Large intestine (tissue), 3 donors: Measurements from ENCODE around the gene DAPK2. TPM values are rescaled to one million over a fixed set of nuclear protein-coding genes. Genes with fewer than 3 reads are reported as not detected.

Experiments
- DNase-seq, 2 donors: peaks; one replicate each; pipeline versions ENCODE4 v3.0.0 to v3.0.0-alpha.2; 2013
- H3K27ac ChIP-seq: one replicate; pipeline ENCODE4 v1.5.1; 2013; ENCODE audit warnings: low read length
- H3K27me3 ChIP-seq: 2 replicates; pipeline ENCODE4 v1.6.1; 2013; ENCODE audit warnings: low read length; ENCODE audit not compliant: control insufficient read depth, insufficient read depth
- H3K36me3 ChIP-seq: 2 replicates; pipeline ENCODE4 v1.6.1; 2013; ENCODE audit warnings: low read length; ENCODE audit not compliant: control insufficient read depth, insufficient read depth
- H3K4me1 ChIP-seq: one replicate; pipeline ENCODE4 v1.6.1; 2013; ENCODE audit warnings: low read length; ENCODE audit not compliant: control insufficient read depth, insufficient read depth
- H3K4me3 ChIP-seq: one replicate; pipeline ENCODE4 v1.5.1; 2013; ENCODE audit warnings: low read length
- H3K9me3 ChIP-seq: one replicate; pipeline ENCODE4 v1.6.1; 2013; ENCODE audit warnings: mild to moderate bottlenecking, low read depth, low read length, moderate library complexity; ENCODE audit not compliant: control insufficient read depth
- WGBS: methylation state at CpG from one replicate; pipeline ENCODE4 v1.1.5; 2013; ENCODE audit warnings: low lambda C conversion rate; ENCODE audit not compliant: insufficient coverage; 5-methylcytosine and 5-hydroxymethylcytosine counted together
- polyA plus RNA-seq: library from polyadenylated mRNA; unstranded; fragments of 120-200 nt; gene quantifications from one replicate; pipeline ENCODE4 v1.2.1, GENCODE V29; 2013

Gene DAPK2
- polyA plus RNA-seq, 1 donor = 7.4 TPM

- Histone ChIP-seq H3K4me3 (no peak overlapping the region), H3K36me3 (no peaks in the 10 kb centered on the region), H3K4me1 (peaks cover 27% of the 10 kb centered on the region), H3K27ac (no peak overlapping the region), H3K27me3 (no peaks in the 10 kb centered on the region), H3K9me3 (no peaks in the 10 kb centered on the region)
- DNase-seq = no peak
- WGBS = no CpG with 5 or more reads among the region's 1 CpG
Observed at GRCh38 chr15:64011736-64012135, 34.5 kb downstream of the DAPK2 start.

- no CpG with 5 or more reads among the region's 3 CpGs for WGBS
- no peaks in the 10 kb centered on the region for H3K27me3 ChIP-seq
- DNase-seq = no peak
- H3K36me3 ChIP-seq = no peaks in the 10 kb centered on the region
- no peaks in the 10 kb centered on the region for H3K9me3 ChIP-seq
- peaks cover 27% of the 10 kb centered on the region for H3K4me1 ChIP-seq
- no peak overlapping the region for H3K27ac ChIP-seq
- no peak overlapping the region for H3K4me3 ChIP-seq
Observed at GRCh38 chr15:64010719-64011118, 35.6 kb downstream of the DAPK2 start.

DNA sequence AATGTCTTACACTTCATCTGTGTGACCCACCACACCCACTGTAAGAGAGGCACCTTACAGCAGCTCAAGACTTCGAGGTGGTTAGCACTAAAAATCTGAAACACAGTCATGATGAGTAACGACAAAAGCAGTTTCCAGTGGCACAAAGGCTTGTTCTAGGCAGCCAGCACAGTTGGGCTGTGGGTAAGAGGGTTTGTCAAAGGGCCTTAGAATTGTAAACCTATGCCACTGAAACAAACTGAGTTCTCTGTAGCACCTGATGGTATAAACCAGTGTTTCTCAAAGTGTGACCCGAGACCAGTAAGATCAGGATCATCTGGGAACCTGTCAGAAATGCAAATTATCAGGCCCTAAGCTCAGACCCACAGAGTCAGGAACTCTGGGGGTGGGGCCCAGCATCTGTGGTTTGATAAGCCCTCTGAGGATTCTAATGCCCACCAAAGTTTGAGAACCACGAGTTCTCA, 36.5 kb downstream of the DAPK2 start:
- Histone ChIP-seq H3K4me1 (peaks cover 36% of the 10 kb centered on the region), H3K27ac (no peak overlapping the region), H3K4me3 (no peak overlapping the region), H3K27me3 (no peaks in the 10 kb centered on the region), H3K9me3 (no peaks in the 10 kb centered on the region), H3K36me3 (no peaks in the 10 kb centered on the region)
- no peak for DNase-seq
- no CpG with 5 or more reads among the region's 4 CpGs for WGBS

- DNase-seq = peak in 1 of 2 donors; percentile 49
- Histone ChIP-seq H3K27me3 (no peaks in the 10 kb centered on the region), H3K27ac (peak overlapping the region; percentile 28), H3K4me3 (no peak overlapping the region), H3K4me1 (peaks cover 36% of the 10 kb centered on the region), H3K36me3 (no peaks in the 10 kb centered on the region), H3K9me3 (no peaks in the 10 kb centered on the region)
- WGBS = no CpG with 5 or more reads among the region's 2 CpGs
Observed at GRCh38 chr15:64009241-64009640, 37.0 kb downstream of the DAPK2 start.

GRCh38 chr15:64008177-64008576, 38.1 kb downstream of the DAPK2 start:
- no peak overlapping the region for H3K27ac ChIP-seq

GRCh38 chr15:64006642-64007041, 39.6 kb downstream of the DAPK2 start:
- no CpG with 5 or more reads among the region's 3 CpGs for WGBS
- Histone ChIP-seq H3K4me1 (peaks cover 33% of the 10 kb centered on the region), H3K27ac (no peak overlapping the region)

More at GRCh38 chr15:64008177-64008576, 38.1 kb downstream of the DAPK2 start:
- Histone ChIP-seq H3K4me3 (no peak overlapping the region), H3K27me3 (no peaks in the 10 kb centered on the region), H3K9me3 (no peaks in the 10 kb centered on the region), H3K4me1 (peaks cover 33% of the 10 kb centered on the region), H3K36me3 (no peaks in the 10 kb centered on the region)
- DNase-seq = no peak

GRCh38 chr15:64004587-64004986, 41.7 kb downstream of the DAPK2 start:
- no peaks in the 10 kb centered on the region for H3K36me3 ChIP-seq
- DNase-seq = peak; percentile 89 to 96
- peak overlapping the region; percentile 81 for H3K27ac ChIP-seq
- peaks cover 29% of the 10 kb centered on the region for H3K4me1 ChIP-seq
- H3K27me3 ChIP-seq = no peaks in the 10 kb centered on the region
- 40% methylated on average over 1 of the region's 5 CpGs for WGBS
- H3K4me3 ChIP-seq = no peak overlapping the region
- H3K9me3 ChIP-seq = no peaks in the 10 kb centered on the region

More at GRCh38 chr15:64006642-64007041, 39.6 kb downstream of the DAPK2 start:
- Histone ChIP-seq H3K9me3 (no peaks in the 10 kb centered on the region), H3K27me3 (no peaks in the 10 kb centered on the region), H3K36me3 (no peaks in the 10 kb centered on the region), H3K4me3 (no peak overlapping the region)
- no peak for DNase-seq

- Histone ChIP-seq H3K4me1 (peaks cover 27% of the 10 kb centered on the region), H3K27ac (peak overlapping the region; percentile 81), H3K9me3 (no peaks in the 10 kb centered on the region), H3K4me3 (no peak overlapping the region), H3K36me3 (no peaks in the 10 kb centered on the region), H3K27me3 (no peaks in the 10 kb centered on the region)
- peak in 1 of 2 donors; percentile 80 for DNase-seq
- no CpG with 5 or more reads among the region's 2 CpGs for WGBS
Observed at GRCh38 chr15:64004056-64004455, 42.2 kb downstream of the DAPK2 start.

GRCh38 chr15:64003182-64003581, 43.1 kb downstream of the DAPK2 start:
- no peaks in the 10 kb centered on the region for H3K36me3 ChIP-seq
- H3K27me3 ChIP-seq = no peaks in the 10 kb centered on the region
- H3K9me3 ChIP-seq = no peaks in the 10 kb centered on the region
- no peak overlapping the region for H3K4me3 ChIP-seq
- H3K27ac ChIP-seq = no peak overlapping the region
- no CpG with 5 or more reads among the region's 4 CpGs for WGBS
- DNase-seq = no peak
- peaks cover 24% of the 10 kb centered on the region for H3K4me1 ChIP-seq

DNA sequence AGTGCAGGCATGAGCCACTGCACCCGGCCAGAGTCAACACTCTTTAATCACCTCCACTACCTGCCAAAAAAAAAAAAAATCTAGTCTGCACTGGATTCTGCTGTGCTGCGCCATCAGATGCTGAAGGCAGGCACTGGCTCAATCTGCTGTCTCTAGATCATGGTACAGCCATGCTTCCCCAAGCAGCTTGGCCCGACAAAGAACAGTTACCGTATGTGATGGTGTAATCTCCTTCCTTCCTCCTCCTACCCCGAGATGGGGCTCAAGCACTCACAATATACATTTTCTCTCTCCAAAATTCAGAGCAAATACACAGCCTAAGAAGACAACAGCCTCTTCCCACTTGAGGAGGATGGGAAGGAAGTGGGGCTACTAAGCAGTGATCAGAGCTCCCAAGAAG, 45.1 kb downstream of the DAPK2 start:
- Histone ChIP-seq H3K4me1 (peaks cover 24% of the 10 kb centered on the region), H3K27ac (no peak overlapping the region), H3K27me3 (no peaks in the 10 kb centered on the region), H3K36me3 (no peaks in the 10 kb centered on the region), H3K9me3 (no peaks in the 10 kb centered on the region), H3K4me3 (no peak overlapping the region)
- WGBS = no CpG with 5 or more reads among the region's 5 CpGs
- no peak for DNase-seq

- Histone ChIP-seq H3K36me3 (no peaks in the 10 kb centered on the region), H3K4me1 (peaks cover 20% of the 10 kb centered on the region), H3K27me3 (no peaks in the 10 kb centered on the region), H3K27ac (no peak overlapping the region), H3K4me3 (no peak overlapping the region), H3K9me3 (no peaks in the 10 kb centered on the region)
- peak in 1 of 2 donors; percentile 67 for DNase-seq
- no CpG with 5 or more reads among the region's 4 CpGs for WGBS
Observed at GRCh38 chr15:64000183-64000951, 45.9 kb downstream of the DAPK2 start.
